Suprapubic skin (tissue), 4 donors: ENCODE results near the gene ARVCF.

Source experiments
- POLR2A ChIP-seq, 2 donors: fragments of 450-650 bp; IDR thresholded peaks; one replicate each; pipeline ENCODE4 v1.6.1; 2017; ENCODE audit warnings: antibody characterized with exemption in 2 of 2, mild to moderate bottlenecking in 2 of 2, moderate library complexity in 2 of 2
- POLR2AphosphoS5 ChIP-seq, 3 donors: sonication (generic); formaldehyde crosslinking; IDR thresholded peaks; one replicate each; pipeline ENCODE4 v1.6.1; 2017; ENCODE audit warnings: antibody characterized with exemption in 3 of 3
- TF ChIP-seq, protein P1 (sequence below), 2 donors: fragments of 200-600 bp in 1 of 2; fragments of 450-650 bp in 1 of 2; sonication (generic) in 1 of 2; IDR thresholded peaks; one replicate each; pipeline ENCODE4 v1.5.1; 2016 to 2019; ENCODE audit warnings: antibody characterized with exemption in 2 of 2, mild to moderate bottlenecking in 1 of 2, moderate library complexity in 1 of 2

DNA sequence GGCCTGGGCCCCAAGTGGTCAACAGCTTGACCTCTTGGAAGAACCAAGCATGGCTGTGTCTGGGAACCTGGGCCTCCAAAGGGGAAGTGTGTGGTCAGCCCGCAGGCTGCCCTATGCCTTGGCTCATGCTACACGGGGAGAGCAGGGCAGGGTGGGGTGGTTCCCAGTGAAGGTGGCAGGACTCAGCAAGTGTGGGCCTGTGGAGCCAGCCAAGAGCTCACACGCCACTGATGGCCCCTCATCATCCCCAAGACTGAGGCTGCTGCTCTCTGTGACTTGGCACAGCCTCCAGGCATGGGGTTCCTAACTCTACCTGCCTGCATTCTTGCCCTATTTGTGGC lies 47.5 kb upstream of the ARVCF start:
- TF ChIP-seq, protein P1, sequence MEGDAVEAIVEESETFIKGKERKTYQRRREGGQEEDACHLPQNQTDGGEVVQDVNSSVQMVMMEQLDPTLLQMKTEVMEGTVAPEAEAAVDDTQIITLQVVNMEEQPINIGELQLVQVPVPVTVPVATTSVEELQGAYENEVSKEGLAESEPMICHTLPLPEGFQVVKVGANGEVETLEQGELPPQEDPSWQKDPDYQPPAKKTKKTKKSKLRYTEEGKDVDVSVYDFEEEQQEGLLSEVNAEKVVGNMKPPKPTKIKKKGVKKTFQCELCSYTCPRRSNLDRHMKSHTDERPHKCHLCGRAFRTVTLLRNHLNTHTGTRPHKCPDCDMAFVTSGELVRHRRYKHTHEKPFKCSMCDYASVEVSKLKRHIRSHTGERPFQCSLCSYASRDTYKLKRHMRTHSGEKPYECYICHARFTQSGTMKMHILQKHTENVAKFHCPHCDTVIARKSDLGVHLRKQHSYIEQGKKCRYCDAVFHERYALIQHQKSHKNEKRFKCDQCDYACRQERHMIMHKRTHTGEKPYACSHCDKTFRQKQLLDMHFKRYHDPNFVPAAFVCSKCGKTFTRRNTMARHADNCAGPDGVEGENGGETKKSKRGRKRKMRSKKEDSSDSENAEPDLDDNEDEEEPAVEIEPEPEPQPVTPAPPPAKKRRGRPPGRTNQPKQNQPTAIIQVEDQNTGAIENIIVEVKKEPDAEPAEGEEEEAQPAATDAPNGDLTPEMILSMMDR (IDR thresholded peaks at IDR 0.05) = no peak
- TF ChIP-seq POLR2A (IDR thresholded peaks at IDR 0.05) (no peak), POLR2AphosphoS5 (IDR thresholded peaks at IDR 0.05) (no peak)
